HepG2 (cell line): ENCODE measurements around the gene CEP104. TPM values are rescaled to one million over a fixed set of nuclear protein-coding genes. Genes with fewer than 3 reads are reported as not detected.

Experiments used
- ATAC-seq: fragments of 200-7000 bp; cut with Tn5 transposase; 3 replicates; pipeline ENCODE4 v1.9.1; 2020; ENCODE audit warnings: mild to moderate bottlenecking, moderate library complexity
- BruUV-seq: library from RNA; stranded (reverse); fragments of 400-500 nt; replicated peaks from 2 replicates; lab custom pipeline; 2021; lab: Mats Ljungman, UMichigan
- CTCF ChIA-PET: fragments of 300-600 bp; formaldehyde crosslinking; extraction: SDS; loops from one replicate; lab custom pipeline; 2021; ENCODE audit warnings: low total read pairs, inconsistent platforms, low intra/inter-chr PET ratio; lab: Yijun Ruan, JAX
- POLR2A ChIA-PET: fragments of 350-600 bp; sonication (Branson Sonifier 250); formaldehyde crosslinking; loops from one replicate; lab custom pipeline; 2020; ENCODE audit warnings: antibody characterized with exemption, inconsistent platforms; lab: Yijun Ruan, JAX
- DNase-seq: peaks from one replicate; pipeline ENCODE4 v3.0.0-alpha.2; 2015; ENCODE audit warnings: low spot score
- FAIRE-seq: peaks from 3 replicates; lab custom pipeline; 2011; peaks lifted over from hg19 to GRCh38; lab: Jason Lieb, UNC
- H2AFZ ChIP-seq: one replicate; pipeline ENCODE4 v1.6.1; 2011; ENCODE audit warnings: low read length, inconsistent platforms
- H3K27ac ChIP-seq: fragments of 300-600 bp; 3 replicates; pipeline ENCODE4 v1.8.0; 2011; ENCODE audit warnings: mixed run types, mild to moderate bottlenecking, mixed read lengths, low read length, inconsistent platforms; ENCODE audit not compliant: insufficient read depth; ENCODE audit errors: extremely low read length
- H3K27me3 ChIP-seq, 2 experiments: fragments of 200-600 bp in 1 of 2; 2 replicates in 1 of 2; 3 replicates in 1 of 2; pipeline versions ENCODE4 v1.6.0 to v1.8.0; 2011; ENCODE audit warnings: low read length in 2 of 2, mild to moderate bottlenecking in 2 of 2, moderate library complexity in 2 of 2, inconsistent platforms in 1 of 2; ENCODE audit not compliant: insufficient read depth in 2 of 2, control insufficient read depth in 1 of 2
- H3K36me3 ChIP-seq, 2 experiments: fragments of 200-600 bp in 1 of 2; replicated peaks in 1 of 2; 2 replicates in 1 of 2; 3 replicates in 1 of 2; pipeline versions ENCODE4 v1.5.1 to v1.8.0; 2011; ENCODE audit warnings: low read length in 2 of 2, inconsistent platforms in 1 of 2; ENCODE audit not compliant: insufficient read depth in 2 of 2, control insufficient read depth in 1 of 2
- H3K4me1 ChIP-seq: 2 replicates; pipeline ENCODE4 v1.5.1; 2012; ENCODE audit warnings: low read length, inconsistent platforms; ENCODE audit not compliant: insufficient read depth
- H3K4me2 ChIP-seq: 2 replicates; pipeline ENCODE4 v1.6.0; 2011; ENCODE audit warnings: low read depth, low read length, inconsistent platforms
- H3K4me3 ChIP-seq, 3 experiments: fragments of 200-600 bp in 1 of 3; sonication (generic), shearing (Covaris generic) in 1 of 3; replicated peaks in 1 of 3; 2 replicates each; pipeline ENCODE4 v1.5.1; 2011 to 2016; ENCODE audit warnings: low read length in 3 of 3, inconsistent platforms in 2 of 3, low read depth in 2 of 3, mild to moderate bottlenecking in 2 of 3, control low read depth in 1 of 3, mixed read lengths in 1 of 3; ENCODE audit not compliant: insufficient read depth in 1 of 3
- H3K79me2 ChIP-seq: one replicate; pipeline ENCODE4 v1.6.1; 2011; ENCODE audit warnings: low read length, inconsistent platforms; ENCODE audit not compliant: insufficient read depth
- H3K9ac ChIP-seq: 2 replicates; pipeline ENCODE4 v1.6.0; 2011; ENCODE audit warnings: mild to moderate bottlenecking, low read depth, low read length, inconsistent platforms; ENCODE audit not compliant: insufficient read depth
- H3K9me3 ChIP-seq: 2 replicates; pipeline ENCODE4 v1.5.1; 2012; ENCODE audit warnings: mild to moderate bottlenecking, low read length
- H4K20me1 ChIP-seq: 2 replicates; pipeline ENCODE4 v1.6.0; 2011; ENCODE audit warnings: inconsistent platforms, mild to moderate bottlenecking, low read length, moderate library complexity; ENCODE audit not compliant: insufficient read depth
- CENPT ChIP-seq: sonication (generic); formaldehyde crosslinking; IDR thresholded peaks from 2 replicates; pipeline ENCODE4 v1.8.0; 2022; ENCODE audit warnings: low read depth, mild to moderate bottlenecking, moderate library complexity, missing genetic modification reagents
- ETV6 ChIP-seq: sonication (generic); formaldehyde crosslinking; conservative IDR thresholded peaks from 2 replicates; pipeline ENCODE4 v1.4.0; 2020; ENCODE audit warnings: missing genetic modification reagents
- HIVEP1 ChIP-seq: sonication (generic); formaldehyde crosslinking; IDR thresholded peaks from 2 replicates; pipeline ENCODE4 v1.4.0; 2020; ENCODE audit warnings: mild to moderate bottlenecking, missing genetic modification reagents
- RXRB ChIP-seq: IDR thresholded peaks from 2 replicates; pipeline ENCODE4 v1.6.1; 2016; ENCODE audit warnings: borderline replicate concordance, missing genetic modification reagents, missing compliant biosample characterization
- SATB2 ChIP-seq: sonication (generic); formaldehyde crosslinking; IDR thresholded peaks from 2 replicates; pipeline ENCODE4 v1.5.0; 2020; ENCODE audit warnings: missing genetic modification reagents
- SOX5 ChIP-seq: IDR thresholded peaks from 2 replicates; pipeline ENCODE4 v1.6.1; 2016; ENCODE audit warnings: borderline replicate concordance
- SPEN ChIP-seq: sonication (generic); formaldehyde crosslinking; IDR thresholded peaks from 2 replicates; pipeline ENCODE4 v1.5.1; 2020; ENCODE audit warnings: low read depth, mild to moderate bottlenecking, missing genetic modification reagents
- TAF15 ChIP-seq: fragments of 200-400 bp; formaldehyde crosslinking; IDR thresholded peaks from one replicate; pipeline ENCODE4 v1.6.1; 2018; ENCODE audit warnings: mild to moderate bottlenecking, low read depth, low read length; ENCODE audit not compliant: poor library complexity, severe bottlenecking
- TMF1 ChIP-seq: sonication (generic); formaldehyde crosslinking; IDR thresholded peaks from 2 replicates; pipeline ENCODE4 v1.8.1; 2022; ENCODE audit warnings: low read depth, missing genetic modification reagents
- ZNF446 ChIP-seq: sonication (generic); formaldehyde crosslinking; IDR thresholded peaks from 2 replicates; pipeline ENCODE4 v1.5.0; 2020; ENCODE audit warnings: mild to moderate bottlenecking, missing genetic modification reagents
- ZNF501 ChIP-seq: sonication (generic); formaldehyde crosslinking; IDR thresholded peaks from 2 replicates; pipeline ENCODE4 v1.5.1; 2020; ENCODE audit warnings: mild to moderate bottlenecking, moderate library complexity, missing genetic modification reagents
- ZNF782 ChIP-seq: sonication (generic); formaldehyde crosslinking; IDR thresholded peaks from 2 replicates; pipeline ENCODE4 v1.4.0; 2020; ENCODE audit warnings: missing genetic modification reagents, mild to moderate bottlenecking, borderline replicate concordance
- ZNF879 ChIP-seq: sonication (generic); formaldehyde crosslinking; IDR thresholded peaks from 2 replicates; pipeline ENCODE4 v1.8.1; 2023; ENCODE audit warnings: missing genetic modification reagents
- WGBS: methylation state at CpG from one replicate; pipeline ENCODE4 v1.1.6; 2017; ENCODE audit warnings: low lambda C conversion rate; 5-methylcytosine and 5-hydroxymethylcytosine counted together
- in situ Hi-C: cut with HindIII; loops from 2 replicates; pipeline ENCODE4 v1.10.0; 2017; ENCODE audit warnings: low pct_unique_long_range_greater_than_20kb; ENCODE audit not compliant: extremely low pct_ligation_motif_present
- intact Hi-C: fragments of 100-400 bp; cut with micrococcal nuclease; formaldehyde crosslinking; loops from one replicate; pipeline ENCODE4 v1.10.0; 2022; ENCODE audit not compliant: unreplicated experiment
- polyA plus RNA-seq, 8 experiments: library from polyadenylated mRNA; depleted of rRNA in 3 of 8; stranded (reverse) in 7 of 8; unstranded in 1 of 8; fragments of >200 nt; fragmentation: Illumina TruSeq in 4 of 8; extraction: Trizol in 4 of 8; gene quantifications; 2 replicates each; pipeline versions ENCODE4 v1.2.1 to v1.2.3, GENCODE V29; 2011 to 2016; ENCODE audit warnings: low read depth in 4 of 8, missing spikeins in 1 of 8, mixed read lengths in 1 of 8; ENCODE audit not compliant: insufficient read depth in 1 of 8
- total RNA-seq, 5 experiments: library from RNA; depleted of rRNA; stranded (reverse); fragments of >200 nt; fragmentation: Illumina TruSeq; extraction: Trizol; gene quantifications; 2 replicates each; pipeline ENCODE4 v1.2.3, GENCODE V29; 2016; ENCODE audit warnings: low read depth in 1 of 5
- TF ChIP-seq, protein P1 (sequence below): sonication (generic); formaldehyde crosslinking; IDR thresholded peaks from 2 replicates; pipeline ENCODE4 v1.5.1; 2020; ENCODE audit warnings: missing genetic modification reagents, mild to moderate bottlenecking, borderline replicate concordance
- TF ChIP-seq, protein P2 (sequence below): IDR thresholded peaks from 2 replicates; pipeline ENCODE4 v1.6.1; 2016; ENCODE audit warnings: mild to moderate bottlenecking, missing biosample characterization, missing genetic modification reagents
- TF ChIP-seq, protein P3 (sequence below): sonication (generic); formaldehyde crosslinking; IDR thresholded peaks from 2 replicates; pipeline ENCODE4 v1.4.0; 2020; ENCODE audit warnings: missing genetic modification reagents

Gene CEP104
- total and polyA plus RNA-seq, 2 of the 13 experiments (the other 11 are each of a cell fraction or from before 2014, with no cell fraction given) = 20.4 to 30.1 TPM

DNA sequence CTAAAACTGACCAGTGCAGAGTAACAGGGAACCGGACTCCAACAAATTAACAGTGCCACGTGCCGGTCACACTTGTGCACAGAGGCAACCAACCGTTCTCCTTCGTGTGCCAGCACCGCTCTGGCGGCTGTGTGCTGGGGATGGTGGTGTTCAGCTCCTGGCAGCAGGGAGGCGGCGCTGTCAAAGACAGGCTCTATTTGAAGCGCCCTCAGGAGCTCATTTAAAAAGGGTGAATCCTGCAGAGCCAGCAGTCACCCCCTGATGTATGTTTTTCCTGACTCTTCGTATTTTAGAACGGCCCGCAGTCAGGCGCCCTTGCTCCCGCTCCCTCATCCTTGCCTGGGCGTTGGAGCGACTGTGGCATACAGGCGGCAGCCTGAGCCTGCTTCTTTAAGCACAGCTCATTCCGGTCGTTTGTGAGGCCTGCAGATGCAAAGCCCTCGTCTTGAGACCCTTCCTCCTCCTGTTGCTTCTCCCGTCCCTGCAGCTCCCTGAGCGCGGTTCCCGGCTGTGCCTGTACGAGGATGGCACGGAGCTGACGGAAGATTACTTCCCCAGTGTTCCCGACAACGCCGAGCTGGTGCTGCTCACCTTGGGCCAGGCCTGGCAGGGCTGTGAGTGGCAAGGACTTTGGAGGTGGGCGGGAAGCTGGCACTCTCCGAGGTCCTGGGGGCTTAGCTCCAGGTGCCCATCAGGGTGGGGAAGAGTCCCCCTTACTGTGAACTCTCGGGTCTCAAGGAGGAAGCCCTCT lies 1.4 kb upstream of the CEP104 start (continued):
- TF ChIP-seq, protein P1, sequence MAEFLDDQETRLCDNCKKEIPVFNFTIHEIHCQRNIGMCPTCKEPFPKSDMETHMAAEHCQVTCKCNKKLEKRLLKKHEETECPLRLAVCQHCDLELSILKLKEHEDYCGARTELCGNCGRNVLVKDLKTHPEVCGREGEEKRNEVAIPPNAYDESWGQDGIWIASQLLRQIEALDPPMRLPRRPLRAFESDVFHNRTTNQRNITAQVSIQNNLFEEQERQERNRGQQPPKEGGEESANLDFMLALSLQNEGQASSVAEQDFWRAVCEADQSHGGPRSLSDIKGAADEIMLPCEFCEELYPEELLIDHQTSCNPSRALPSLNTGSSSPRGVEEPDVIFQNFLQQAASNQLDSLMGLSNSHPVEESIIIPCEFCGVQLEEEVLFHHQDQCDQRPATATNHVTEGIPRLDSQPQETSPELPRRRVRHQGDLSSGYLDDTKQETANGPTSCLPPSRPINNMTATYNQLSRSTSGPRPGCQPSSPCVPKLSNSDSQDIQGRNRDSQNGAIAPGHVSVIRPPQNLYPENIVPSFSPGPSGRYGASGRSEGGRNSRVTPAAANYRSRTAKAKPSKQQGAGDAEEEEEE (CRISPR knock-in tag) = no peak
- no peak for TF ChIP-seq TAF15
- TF ChIP-seq, protein P2, sequence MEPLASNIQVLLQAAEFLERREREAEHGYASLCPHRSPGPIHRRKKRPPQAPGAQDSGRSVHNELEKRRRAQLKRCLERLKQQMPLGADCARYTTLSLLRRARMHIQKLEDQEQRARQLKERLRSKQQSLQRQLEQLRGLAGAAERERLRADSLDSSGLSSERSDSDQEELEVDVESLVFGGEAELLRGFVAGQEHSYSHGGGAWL (CRISPR knock-in tag) = 0 out of 2 replicates have a peak, but pooled peaks have one; percentile 4
- peak; percentile 39; the same call in 1 of the 2 replicates for TF ChIP-seq CENPT (CRISPR knock-in tag)
- TF ChIP-seq TMF1 (CRISPR knock-in tag) = 0 out of 2 replicates have a peak, but pooled peaks have one; percentile 47
- 0 out of 2 replicates have a peak, but pooled peaks have one; percentile 27 for TF ChIP-seq SPEN (CRISPR knock-in tag)

DNA sequence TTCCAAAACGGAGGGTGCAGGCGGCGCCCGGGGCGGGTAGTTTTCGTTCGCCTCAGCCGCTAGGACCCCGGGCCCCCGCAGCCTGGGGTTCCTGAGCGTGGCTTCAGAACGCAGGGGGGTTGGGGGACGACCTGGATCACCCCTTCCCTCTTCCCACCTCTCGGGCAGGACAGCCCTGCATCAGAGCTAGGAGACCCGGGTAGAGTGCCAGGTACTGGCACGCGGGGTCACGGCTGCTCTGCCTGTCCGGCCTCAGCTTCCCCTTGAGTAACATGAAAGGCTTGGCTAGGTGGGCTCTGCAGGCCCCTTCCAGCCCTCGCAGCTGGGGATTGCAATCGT lies 749 bp upstream of the CEP104 start:
- no TSS peak for BruUV-seq
- ATAC-seq (peak; percentile 4), DNase-seq (no peak), FAIRE-seq (no peak)
- in situ Hi-C loops (no loop called here), intact Hi-C loops (loop anchor here (1.0 kb wide), 1 partner anchor 43 kb away; the partner anchor contains the start of gene C1orf174)
- WGBS = under 1% methylated on average over 14 of the region's 21 CpGs
- H3K9me3 ChIP-seq = no peaks in the 10 kb centered on the region
- peak overlapping the region; percentile 85 for H3K4me2 ChIP-seq
- peak overlapping the region; percentile 81 for H3K9ac ChIP-seq
- H3K27ac ChIP-seq = peak overlapping the region; percentile 55
- H3K27me3 ChIP-seq = no peaks in the 10 kb centered on the region; a peak in 1 of 5 replicates
- H3K4me3 ChIP-seq = peak overlapping the region; percentile 83 to 98 (median 86)
- POLR2A ChIA-PET = interaction anchor here (1.3 to 2.1 kb wide), 4 partner anchors 42 to 87 kb away, joined by 4 to 10 read pairs (median 4); partner anchors contain the start of gene C1orf174
- H2AFZ ChIP-seq = no peak overlapping the region
- H3K79me2 ChIP-seq = peaks cover 34% of the 10 kb centered on the region
- H3K4me1 ChIP-seq = peaks cover 35% of the 10 kb centered on the region
- H3K36me3 ChIP-seq = peaks cover 0 to 2% of the 10 kb centered on the region in 2 experiments; a peak in 1 of 5 replicates
- H4K20me1 ChIP-seq = no peaks in the 10 kb centered on the region
- CTCF ChIA-PET = interaction anchor here (0.7 kb wide), 1 partner anchor 969 kb away, joined by 3 read pairs; no protein-coding TSS in a partner anchor
- TF ChIP-seq ZNF501 (CRISPR knock-in tag) (0 out of 2 replicates have a peak, but pooled peaks have one; percentile 33), HIVEP1 (CRISPR knock-in tag) (0 out of 2 replicates have a peak, but pooled peaks have one; percentile 13), SATB2 (CRISPR knock-in tag) (peak; percentile 8; the same call in 1 of the 2 replicates), ZNF446 (CRISPR knock-in tag) (0 out of 2 replicates have a peak, but pooled peaks have one; percentile 35), ETV6 (CRISPR knock-in tag) (no peak), SOX5 (CRISPR knock-in tag) (no peak), RXRB (no peak), ZNF782 (peak; percentile 40; the same call in 1 of the 2 replicates), ZNF879 (CRISPR knock-in tag) (0 out of 2 replicates have a peak, but pooled peaks have one; percentile 26)
- TF ChIP-seq, protein P3, sequence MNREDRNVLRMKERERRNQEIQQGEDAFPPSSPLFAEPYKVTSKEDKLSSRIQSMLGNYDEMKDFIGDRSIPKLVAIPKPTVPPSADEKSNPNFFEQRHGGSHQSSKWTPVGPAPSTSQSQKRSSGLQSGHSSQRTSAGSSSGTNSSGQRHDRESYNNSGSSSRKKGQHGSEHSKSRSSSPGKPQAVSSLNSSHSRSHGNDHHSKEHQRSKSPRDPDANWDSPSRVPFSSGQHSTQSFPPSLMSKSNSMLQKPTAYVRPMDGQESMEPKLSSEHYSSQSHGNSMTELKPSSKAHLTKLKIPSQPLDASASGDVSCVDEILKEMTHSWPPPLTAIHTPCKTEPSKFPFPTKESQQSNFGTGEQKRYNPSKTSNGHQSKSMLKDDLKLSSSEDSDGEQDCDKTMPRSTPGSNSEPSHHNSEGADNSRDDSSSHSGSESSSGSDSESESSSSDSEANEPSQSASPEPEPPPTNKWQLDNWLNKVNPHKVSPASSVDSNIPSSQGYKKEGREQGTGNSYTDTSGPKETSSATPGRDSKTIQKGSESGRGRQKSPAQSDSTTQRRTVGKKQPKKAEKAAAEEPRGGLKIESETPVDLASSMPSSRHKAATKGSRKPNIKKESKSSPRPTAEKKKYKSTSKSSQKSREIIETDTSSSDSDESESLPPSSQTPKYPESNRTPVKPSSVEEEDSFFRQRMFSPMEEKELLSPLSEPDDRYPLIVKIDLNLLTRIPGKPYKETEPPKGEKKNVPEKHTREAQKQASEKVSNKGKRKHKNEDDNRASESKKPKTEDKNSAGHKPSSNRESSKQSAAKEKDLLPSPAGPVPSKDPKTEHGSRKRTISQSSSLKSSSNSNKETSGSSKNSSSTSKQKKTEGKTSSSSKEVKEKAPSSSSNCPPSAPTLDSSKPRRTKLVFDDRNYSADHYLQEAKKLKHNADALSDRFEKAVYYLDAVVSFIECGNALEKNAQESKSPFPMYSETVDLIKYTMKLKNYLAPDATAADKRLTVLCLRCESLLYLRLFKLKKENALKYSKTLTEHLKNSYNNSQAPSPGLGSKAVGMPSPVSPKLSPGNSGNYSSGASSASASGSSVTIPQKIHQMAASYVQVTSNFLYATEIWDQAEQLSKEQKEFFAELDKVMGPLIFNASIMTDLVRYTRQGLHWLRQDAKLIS (CRISPR knock-in tag) = 0 out of 2 replicates have a peak, but pooled peaks have one; percentile 8
